GM10248 (cell line): ENCODE measurements around the gene ADCY5.

Experiments used
- CTCF ChIA-PET: fragments of 300-600 bp; sonication (Branson Sonifier 250); formaldehyde crosslinking; extraction: SDS; loops from one replicate; lab custom pipeline; 2021; ENCODE audit warnings: antibody characterized with exemption; lab: Yijun Ruan, JAX
- POLR2A ChIA-PET: fragments of 350-650 bp; sonication (Branson Sonifier 250); formaldehyde crosslinking; extraction: SDS; loops from one replicate; lab custom pipeline; 2020; ENCODE audit warnings: antibody characterized with exemption; lab: Yijun Ruan, JAX
- DNase-seq: peaks from one replicate; pipeline ENCODE4 v3.0.0; 2012; ENCODE audit errors: extremely low spot score
- TF ChIP-seq, protein P1 (sequence below): IDR thresholded peaks from 2 replicates; pipeline ENCODE4 v1.5.1; 2012; ENCODE audit warnings: mild to moderate bottlenecking, low read depth; ENCODE audit errors: extremely low read depth, missing control alignments, control extremely low read depth

The ADCY5 gene

DNA sequence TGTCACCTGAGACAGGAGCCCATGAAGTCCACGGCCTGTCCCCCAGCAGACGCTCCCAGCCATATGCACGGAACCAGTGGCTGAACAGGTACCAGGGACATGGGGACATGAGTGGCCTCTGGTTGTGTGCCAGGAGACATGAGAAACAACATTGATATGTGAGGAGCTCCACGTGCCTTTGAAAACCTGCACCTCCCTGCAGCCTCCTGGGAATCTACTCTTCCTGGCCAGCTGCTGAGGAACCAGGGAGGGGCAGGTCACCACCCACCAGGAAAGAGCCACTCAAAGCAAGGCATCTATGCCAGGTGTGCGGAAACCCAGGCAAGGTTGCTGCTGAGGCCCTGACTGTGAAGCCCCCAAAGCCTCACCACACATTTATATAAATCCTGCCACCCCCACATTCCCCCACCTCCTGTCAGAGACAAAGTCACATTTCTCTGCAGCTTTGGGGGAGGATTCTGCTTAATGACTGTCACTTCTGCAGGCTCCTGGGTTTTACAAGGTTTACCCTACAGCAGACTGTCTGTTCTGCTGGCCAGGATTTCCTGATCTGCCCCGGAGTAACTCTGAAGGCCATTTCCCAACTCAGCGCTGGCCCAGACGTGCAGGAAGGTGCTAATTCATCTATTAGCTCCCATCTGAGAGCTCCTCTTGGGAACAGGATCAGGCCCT, 110.8 kb downstream of the ADCY5 start:
- DNase-seq: no peak
- TF ChIP-seq, protein P1, sequence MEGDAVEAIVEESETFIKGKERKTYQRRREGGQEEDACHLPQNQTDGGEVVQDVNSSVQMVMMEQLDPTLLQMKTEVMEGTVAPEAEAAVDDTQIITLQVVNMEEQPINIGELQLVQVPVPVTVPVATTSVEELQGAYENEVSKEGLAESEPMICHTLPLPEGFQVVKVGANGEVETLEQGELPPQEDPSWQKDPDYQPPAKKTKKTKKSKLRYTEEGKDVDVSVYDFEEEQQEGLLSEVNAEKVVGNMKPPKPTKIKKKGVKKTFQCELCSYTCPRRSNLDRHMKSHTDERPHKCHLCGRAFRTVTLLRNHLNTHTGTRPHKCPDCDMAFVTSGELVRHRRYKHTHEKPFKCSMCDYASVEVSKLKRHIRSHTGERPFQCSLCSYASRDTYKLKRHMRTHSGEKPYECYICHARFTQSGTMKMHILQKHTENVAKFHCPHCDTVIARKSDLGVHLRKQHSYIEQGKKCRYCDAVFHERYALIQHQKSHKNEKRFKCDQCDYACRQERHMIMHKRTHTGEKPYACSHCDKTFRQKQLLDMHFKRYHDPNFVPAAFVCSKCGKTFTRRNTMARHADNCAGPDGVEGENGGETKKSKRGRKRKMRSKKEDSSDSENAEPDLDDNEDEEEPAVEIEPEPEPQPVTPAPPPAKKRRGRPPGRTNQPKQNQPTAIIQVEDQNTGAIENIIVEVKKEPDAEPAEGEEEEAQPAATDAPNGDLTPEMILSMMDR: no peak
- POLR2A ChIA-PET: no interaction called here
- CTCF ChIA-PET: interaction anchor here (1.2 to 1.7 kb wide), 4 partner anchors 9 to 221 kb away, joined by 4 to 9 read pairs (median 4); no protein-coding TSS in a partner anchor

DNA sequence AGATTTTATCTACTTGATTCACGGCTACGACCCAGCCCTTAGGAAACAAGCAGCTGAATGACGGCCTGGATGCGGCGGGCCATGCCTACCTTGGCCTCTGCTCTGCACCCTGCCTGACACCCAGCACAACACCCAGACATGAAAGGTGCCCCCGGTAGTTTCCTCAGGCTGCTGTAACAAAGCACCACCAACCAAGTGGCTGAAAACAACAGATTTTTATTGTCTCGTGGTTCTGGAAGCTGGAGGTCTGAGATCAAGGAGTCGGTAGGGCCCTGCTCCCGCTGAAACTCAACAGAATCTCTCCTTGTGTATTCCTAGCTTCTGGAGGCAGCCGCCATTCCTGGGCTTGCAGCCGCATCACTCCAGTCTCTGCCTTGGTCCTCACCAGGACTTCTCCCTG, 111.7 kb downstream of the ADCY5 start:
- ChIA-PET POLR2A (no interaction called here), CTCF (interaction anchor here (1.1 to 1.7 kb wide), 4 partner anchors 8 to 455 kb away, joined by 3 to 9 read pairs (median 4); no protein-coding TSS in a partner anchor)
- no peak for DNase-seq
- TF ChIP-seq, protein P1: no peak

- CTCF ChIA-PET: interaction anchor here (1.0 to 1.8 kb wide), 4 partner anchors 10 to 454 kb away, joined by 3 to 6 read pairs (median 4); no protein-coding TSS in a partner anchor
- DNase-seq: no peak
- TF ChIP-seq, protein P1: no peak
- POLR2A ChIA-PET: no interaction called here
Observed at GRCh38 chr3:123336441-123336851, 112.4 kb downstream of the ADCY5 start.

DNA sequence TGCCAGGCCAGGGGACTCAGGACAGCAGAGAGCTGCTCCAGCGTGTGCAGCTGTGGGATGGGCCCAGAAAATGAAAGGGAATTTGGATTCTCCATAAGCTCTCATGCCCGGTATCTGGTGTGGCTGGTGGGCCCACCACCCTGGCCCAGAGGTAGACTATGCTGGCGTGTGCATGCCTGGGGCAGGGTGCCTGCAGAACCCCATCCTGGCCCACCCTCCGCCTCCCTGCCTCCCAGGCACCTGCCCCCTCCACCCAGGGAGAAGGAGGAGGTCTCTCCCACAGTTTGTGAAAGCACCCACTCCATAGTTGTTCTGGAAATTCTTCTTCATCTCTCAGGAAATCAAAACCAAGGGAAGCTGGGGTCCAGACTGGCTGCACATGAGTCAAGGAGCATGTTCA, 112.9 kb downstream of the ADCY5 start:
- DNase-seq: no peak
- POLR2A ChIA-PET: no interaction called here
- TF ChIP-seq, protein P1: no peak
- CTCF ChIA-PET: interaction anchor here (1.0 to 1.8 kb wide), 3 partner anchors 160 to 454 kb away, joined by 3 to 6 read pairs (median 3); no protein-coding TSS in a partner anchor

GRCh38 chr3:123335007-123335670, 113.8 kb downstream of the ADCY5 start:
- TF ChIP-seq, protein P1: no peak
- ChIA-PET CTCF (interaction anchor here (0.9 to 1.8 kb wide), 3 partner anchors 8 to 225 kb away, joined by 3 to 6 read pairs (median 3); no protein-coding TSS in a partner anchor), POLR2A (no interaction called here)
- peak; percentile 43 for DNase-seq

DNA sequence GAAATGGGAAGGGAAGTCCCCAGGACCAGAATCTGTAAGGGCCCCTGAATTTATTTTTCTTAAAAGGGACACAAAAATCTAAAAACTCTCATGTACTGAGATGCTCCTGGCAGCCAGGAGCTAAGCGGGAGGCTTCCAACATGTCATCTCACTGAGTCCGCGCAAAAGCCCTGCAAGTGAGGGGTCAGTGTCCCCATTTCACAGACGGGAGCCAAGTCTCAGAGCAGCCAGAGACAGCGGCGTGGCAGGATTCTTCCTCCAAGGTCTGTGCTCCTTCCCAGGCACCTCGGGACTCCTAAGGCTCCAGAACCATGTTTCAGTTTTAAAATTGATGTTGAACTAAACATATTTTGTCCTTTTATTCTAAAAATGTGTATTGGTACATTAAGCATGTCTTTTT, 114.8 kb downstream of the ADCY5 start:
- CTCF ChIA-PET: interaction anchor here (1.1 kb wide), 1 partner anchor 226 kb away, joined by 3 read pairs; no protein-coding TSS in a partner anchor
- DNase-seq: no peak
- TF ChIP-seq, protein P1: no peak
- POLR2A ChIA-PET: no interaction called here
